GM12878 (cell line): ENCODE data around the gene VCAN.

Source experiments
- POLR2A ChIP-seq: IDR thresholded peaks from 2 replicates; pipeline ENCODE4 v1.6.1; 2011; ENCODE audit warnings: low read depth, mild to moderate bottlenecking, low read length
- TF ChIP-seq, protein P1 (sequence below), 3 experiments: IDR thresholded peaks in 2 of 3; conservative IDR thresholded peaks in 1 of 3; 2 replicates each; pipeline ENCODE4 v1.5.1; 2011; ENCODE audit warnings: low read depth in 3 of 3, low read length in 3 of 3, mild to moderate bottlenecking in 3 of 3, control low read depth in 2 of 3, moderate library complexity in 2 of 3, inconsistent platforms in 1 of 3, mixed read lengths in 1 of 3; ENCODE audit not compliant: control insufficient read depth in 2 of 3, insufficient read depth in 1 of 3; ENCODE audit errors: extremely low read depth in 1 of 3
- TF ChIP-seq, protein P2 (sequence below): IDR thresholded peaks from 2 replicates; pipeline ENCODE4 v1.6.1; 2011; ENCODE audit warnings: mild to moderate bottlenecking, low read depth, low read length, moderate library complexity; ENCODE audit not compliant: insufficient replicate concordance

GRCh38 chr5:83590966-83591365, 119.4 kb downstream of the VCAN start:
- TF ChIP-seq, protein P1, sequence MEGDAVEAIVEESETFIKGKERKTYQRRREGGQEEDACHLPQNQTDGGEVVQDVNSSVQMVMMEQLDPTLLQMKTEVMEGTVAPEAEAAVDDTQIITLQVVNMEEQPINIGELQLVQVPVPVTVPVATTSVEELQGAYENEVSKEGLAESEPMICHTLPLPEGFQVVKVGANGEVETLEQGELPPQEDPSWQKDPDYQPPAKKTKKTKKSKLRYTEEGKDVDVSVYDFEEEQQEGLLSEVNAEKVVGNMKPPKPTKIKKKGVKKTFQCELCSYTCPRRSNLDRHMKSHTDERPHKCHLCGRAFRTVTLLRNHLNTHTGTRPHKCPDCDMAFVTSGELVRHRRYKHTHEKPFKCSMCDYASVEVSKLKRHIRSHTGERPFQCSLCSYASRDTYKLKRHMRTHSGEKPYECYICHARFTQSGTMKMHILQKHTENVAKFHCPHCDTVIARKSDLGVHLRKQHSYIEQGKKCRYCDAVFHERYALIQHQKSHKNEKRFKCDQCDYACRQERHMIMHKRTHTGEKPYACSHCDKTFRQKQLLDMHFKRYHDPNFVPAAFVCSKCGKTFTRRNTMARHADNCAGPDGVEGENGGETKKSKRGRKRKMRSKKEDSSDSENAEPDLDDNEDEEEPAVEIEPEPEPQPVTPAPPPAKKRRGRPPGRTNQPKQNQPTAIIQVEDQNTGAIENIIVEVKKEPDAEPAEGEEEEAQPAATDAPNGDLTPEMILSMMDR (IDR thresholded peaks at IDR 0.05 in 2 of 3, conservative IDR thresholded peaks at IDR 0.05 in 1 of 3; ENCODE audit: control insufficient read depth in 2 of 3, extremely low read depth in 1 of 3, insufficient read depth in 1 of 3, low read depth in 3 of 3, low read length in 3 of 3): no peak
- TF ChIP-seq, protein P2, sequence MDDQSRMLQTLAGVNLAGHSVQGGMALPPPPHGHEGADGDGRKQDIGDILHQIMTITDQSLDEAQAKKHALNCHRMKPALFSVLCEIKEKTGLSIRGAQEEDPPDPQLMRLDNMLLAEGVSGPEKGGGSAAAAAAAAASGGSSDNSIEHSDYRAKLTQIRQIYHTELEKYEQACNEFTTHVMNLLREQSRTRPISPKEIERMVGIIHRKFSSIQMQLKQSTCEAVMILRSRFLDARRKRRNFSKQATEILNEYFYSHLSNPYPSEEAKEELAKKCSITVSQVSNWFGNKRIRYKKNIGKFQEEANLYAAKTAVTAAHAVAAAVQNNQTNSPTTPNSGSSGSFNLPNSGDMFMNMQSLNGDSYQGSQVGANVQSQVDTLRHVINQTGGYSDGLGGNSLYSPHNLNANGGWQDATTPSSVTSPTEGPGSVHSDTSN: no peak
- TF ChIP-seq POLR2A: no peak
